ENCODE measurements around the gene SLC22A16.
"Not testable (repeated sequence)": the region's sequence is repeated elsewhere in the genome, so short reads cannot be mapped to it uniquely, and the experiment has no call there.

The SLC22A16 gene

GRCh38 chr6:110488606-110489190, 12.3 kb upstream of the SLC22A16 start:
- DNase-seq, result no peak

- DNase-seq, result not testable (repeated sequence)
Measured at GRCh38 chr6:110487968-110488381, 11.6 kb upstream of the SLC22A16 start.

- DNase-seq, result no peak
Measured at GRCh38 chr6:110486756-110487155, 10.3 kb upstream of the SLC22A16 start.

GRCh38 chr6:110485491-110485890, 9.1 kb upstream of the SLC22A16 start:
- DNase-seq, result no peak

GRCh38 chr6:110484321-110484720, 7.9 kb upstream of the SLC22A16 start:
- no peak for DNase-seq

GRCh38 chr6:110482774-110483400, 6.5 kb upstream of the SLC22A16 start:
- no peak for DNase-seq

- DNase-seq, result no peak
Measured at GRCh38 chr6:110481081-110481480, 4.7 kb upstream of the SLC22A16 start.

GRCh38 chr6:110475066-110475653, 1.3 kb downstream of the SLC22A16 start:
- DNase-seq, result no peak

GRCh38 chr6:110474500-110474899, 1.9 kb downstream of the SLC22A16 start:
- no peak for DNase-seq

- DNase-seq, result no peak
Measured at GRCh38 chr6:110472739-110473138, 3.7 kb downstream of the SLC22A16 start.

- no peak for DNase-seq
Measured at GRCh38 chr6:110471726-110472365, 4.6 kb downstream of the SLC22A16 start.

- DNase-seq, result no peak
Measured at GRCh38 chr6:110468731-110469130, 7.7 kb downstream of the SLC22A16 start.

- no peak for DNase-seq
Measured at GRCh38 chr6:110467566-110468140, 8.8 kb downstream of the SLC22A16 start.

GRCh38 chr6:110462884-110463481, 13.4 kb downstream of the SLC22A16 start:
- DNase-seq, result no peak

GRCh38 chr6:110461376-110461775, 15.0 kb downstream of the SLC22A16 start:
- no peak for DNase-seq

- DNase-seq, result no peak
Measured at GRCh38 chr6:110459137-110459536, 17.3 kb downstream of the SLC22A16 start.

- DNase-seq, result no peak
Measured at GRCh38 chr6:110458476-110458875, 17.9 kb downstream of the SLC22A16 start.

- not testable (repeated sequence) for DNase-seq
Measured at GRCh38 chr6:110457567-110458175, 18.7 kb downstream of the SLC22A16 start.

- peak; percentile 53 for DNase-seq
Measured at GRCh38 chr6:110456694-110457093, 19.7 kb downstream of the SLC22A16 start.

- no peak for DNase-seq
Measured at GRCh38 chr6:110449541-110449895, 26.9 kb downstream of the SLC22A16 start.

GRCh38 chr6:110448846-110449540, 27.4 kb downstream of the SLC22A16 start:
- DNase-seq, result no peak

- no peak for DNase-seq
Measured at GRCh38 chr6:110447761-110448160, 28.7 kb downstream of the SLC22A16 start.

Data from T1000 (cell line).